Spinal cord (tissue), 10 donors: ENCODE measurements around the gene COL3A1. TPM values are rescaled to one million over a fixed set of nuclear protein-coding genes. Genes with fewer than 3 reads are reported as not detected.

Source experiments
- DNase-seq, 6 donors: peaks; one replicate each; pipeline versions ENCODE4 v3.0.0 to v3.0.0-alpha.2; 2013 to 2015; ENCODE audit warnings: low spot score in 6 of 6, low read depth in 4 of 6
- H3K27ac ChIP-seq: one replicate; pipeline ENCODE4 v1.5.1; 2013; ENCODE audit warnings: low read depth, low read length, control low read depth
- H3K27me3 ChIP-seq: one replicate; pipeline ENCODE4 v1.6.1; 2013; ENCODE audit warnings: low read length; ENCODE audit not compliant: control insufficient read depth, insufficient read depth
- H3K36me3 ChIP-seq: one replicate; pipeline ENCODE4 v1.6.1; 2013; ENCODE audit warnings: low read length; ENCODE audit not compliant: control insufficient read depth, insufficient read depth
- H3K4me1 ChIP-seq: one replicate; pipeline ENCODE4 v1.6.1; 2013; ENCODE audit warnings: low read length; ENCODE audit not compliant: control insufficient read depth, insufficient read depth
- H3K4me3 ChIP-seq: one replicate; pipeline ENCODE4 v1.5.1; 2013; ENCODE audit warnings: low read depth, low read length, control low read depth
- H3K9me3 ChIP-seq: one replicate; pipeline ENCODE4 v1.6.1; 2013; ENCODE audit warnings: low read length; ENCODE audit not compliant: control insufficient read depth, insufficient read depth
- WGBS: methylation state at CpG from one replicate; pipeline ENCODE4 v1.1.5; 2013; ENCODE audit warnings: missing lambda C conversion rate; ENCODE audit not compliant: insufficient coverage; 5-methylcytosine and 5-hydroxymethylcytosine counted together
- polyA plus RNA-seq, 2 donors: library from polyadenylated mRNA; unstranded; fragments of 120-200 nt; gene quantifications; one replicate each; pipeline ENCODE4 v1.2.1, GENCODE V29; 2013; ENCODE audit not compliant: insufficient read length in 2 of 2
- total RNA-seq, 2 donors: library from RNA; depleted of rRNA in 1 of 2; stranded (reverse); fragments of 120-200 nt in 1 of 2; fragments of >200 nt in 1 of 2; gene quantifications; one replicate each; pipeline versions ENCODE4 v1.2.3 to v1.2.4, GENCODE V29; 2013 to 2014
- donor health status: healthy.

The COL3A1 gene
- total and polyA plus RNA-seq, 4 donors = 391 to 3,051 (median 1,879) TPM

- H3K27ac ChIP-seq = peak overlapping the region; percentile 42
Observed at GRCh38 chr2:188984065-188984491, 9.9 kb downstream of the COL3A1 start.

DNA sequence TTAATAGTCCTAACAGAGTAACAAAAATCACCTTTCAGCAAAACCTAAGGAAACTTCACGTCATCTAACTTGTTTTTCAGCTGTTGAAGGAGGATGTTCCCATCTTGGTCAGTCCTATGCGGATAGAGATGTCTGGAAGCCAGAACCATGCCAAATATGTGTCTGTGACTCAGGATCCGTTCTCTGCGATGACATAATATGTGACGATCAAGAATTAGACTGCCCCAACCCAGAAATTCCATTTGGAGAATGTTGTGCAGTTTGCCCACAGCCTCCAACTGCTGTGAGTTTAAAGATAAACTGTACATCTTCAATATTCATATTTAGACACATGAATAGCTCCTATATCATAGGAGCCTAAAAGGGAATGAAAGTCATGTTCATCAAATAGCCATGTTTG lies 10.5 kb downstream of the COL3A1 start:
- H3K36me3 ChIP-seq = no peaks in the 10 kb centered on the region
- no peaks in the 10 kb centered on the region for H3K9me3 ChIP-seq
- no peaks in the 10 kb centered on the region for H3K4me1 ChIP-seq
- WGBS = 80% methylated on average over 1 of the region's 5 CpGs
- no peak for DNase-seq
- no peaks in the 10 kb centered on the region for H3K27me3 ChIP-seq
- H3K27ac ChIP-seq = peak overlapping the region; percentile 42
- H3K4me3 ChIP-seq = no peak overlapping the region

More at GRCh38 chr2:188984065-188984491, 9.9 kb downstream of the COL3A1 start:
- H3K27me3 ChIP-seq = no peaks in the 10 kb centered on the region
- peak in 2 of 6 donors; percentile 12 to 44 for DNase-seq
- no peaks in the 10 kb centered on the region for H3K4me1 ChIP-seq
- no peaks in the 10 kb centered on the region for H3K36me3 ChIP-seq
- peak overlapping the region; percentile 12 for H3K4me3 ChIP-seq
- no peaks in the 10 kb centered on the region for H3K9me3 ChIP-seq

DNA sequence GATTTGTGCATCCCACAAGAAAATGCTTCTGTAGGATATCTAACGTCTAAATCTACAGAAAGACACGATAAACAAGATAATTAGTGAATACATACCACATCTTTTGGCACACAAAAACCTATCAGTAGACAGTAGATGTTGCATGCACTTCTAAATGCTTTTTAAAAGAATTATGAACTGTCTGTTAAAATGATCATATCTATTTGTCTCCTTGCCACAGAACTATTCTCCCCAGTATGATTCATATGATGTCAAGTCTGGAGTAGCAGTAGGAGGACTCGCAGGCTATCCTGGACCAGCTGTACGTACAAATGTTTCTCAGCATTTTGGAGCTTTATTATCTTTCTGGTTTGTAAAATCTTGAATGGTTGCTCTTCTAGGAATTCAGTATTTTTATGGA lies 12.7 kb downstream of the COL3A1 start:
- Histone ChIP-seq H3K27ac (no peak overlapping the region), H3K4me3 (no peak overlapping the region)

DNA sequence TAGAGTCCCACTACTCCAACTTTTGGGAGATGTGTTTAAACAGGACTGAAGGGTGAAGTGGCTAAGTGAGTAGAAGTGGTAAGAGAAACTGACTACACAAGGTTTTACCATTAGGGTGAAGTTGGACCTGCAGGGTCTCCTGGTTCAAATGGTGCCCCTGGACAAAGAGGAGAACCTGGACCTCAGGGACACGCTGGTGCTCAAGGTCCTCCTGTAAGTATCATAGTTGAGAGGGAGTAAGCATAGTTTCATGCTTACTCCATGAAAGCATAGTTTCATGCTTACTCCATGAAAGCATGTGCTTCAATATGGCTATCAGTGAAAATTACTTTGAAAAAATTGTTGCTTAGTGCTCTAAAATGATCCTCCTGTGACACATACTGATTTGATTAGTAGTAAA lies 19.1 kb downstream of the COL3A1 start:
- 80% methylated on average over 1 of the region's 1 CpG for WGBS

More for the DNA sequence above, 12.7 kb downstream of the COL3A1 start:
- no CpG with 5 or more reads among the region's 4 CpGs for WGBS
- no peaks in the 10 kb centered on the region for H3K36me3 ChIP-seq
- H3K9me3 ChIP-seq = no peaks in the 10 kb centered on the region
- no peak for DNase-seq
- no peaks in the 10 kb centered on the region for H3K4me1 ChIP-seq
- H3K27me3 ChIP-seq = no peaks in the 10 kb centered on the region

GRCh38 chr2:188997263-188997662 lies 23.1 kb downstream of the COL3A1 start:
- no peak for DNase-seq
- Histone ChIP-seq H3K9me3 (no peaks in the 10 kb centered on the region), H3K36me3 (no peaks in the 10 kb centered on the region), H3K4me1 (no peaks in the 10 kb centered on the region), H3K27me3 (no peaks in the 10 kb centered on the region), H3K4me3 (no peak overlapping the region), H3K27ac (no peak overlapping the region)

More for the DNA sequence above, 19.1 kb downstream of the COL3A1 start:
- Histone ChIP-seq H3K36me3 (no peaks in the 10 kb centered on the region), H3K4me3 (no peak overlapping the region), H3K27me3 (no peaks in the 10 kb centered on the region), H3K9me3 (no peaks in the 10 kb centered on the region), H3K4me1 (no peaks in the 10 kb centered on the region), H3K27ac (no peak overlapping the region)
- DNase-seq = no peak

GRCh38 chr2:189000221-189000620 lies 26.0 kb downstream of the COL3A1 start:
- H3K9me3 ChIP-seq = no peaks in the 10 kb centered on the region
- no peaks in the 10 kb centered on the region for H3K4me1 ChIP-seq
- DNase-seq = no peak
- no peaks in the 10 kb centered on the region for H3K36me3 ChIP-seq
- no peak overlapping the region for H3K4me3 ChIP-seq
- no peaks in the 10 kb centered on the region for H3K27me3 ChIP-seq
- no peak overlapping the region for H3K27ac ChIP-seq

DNA sequence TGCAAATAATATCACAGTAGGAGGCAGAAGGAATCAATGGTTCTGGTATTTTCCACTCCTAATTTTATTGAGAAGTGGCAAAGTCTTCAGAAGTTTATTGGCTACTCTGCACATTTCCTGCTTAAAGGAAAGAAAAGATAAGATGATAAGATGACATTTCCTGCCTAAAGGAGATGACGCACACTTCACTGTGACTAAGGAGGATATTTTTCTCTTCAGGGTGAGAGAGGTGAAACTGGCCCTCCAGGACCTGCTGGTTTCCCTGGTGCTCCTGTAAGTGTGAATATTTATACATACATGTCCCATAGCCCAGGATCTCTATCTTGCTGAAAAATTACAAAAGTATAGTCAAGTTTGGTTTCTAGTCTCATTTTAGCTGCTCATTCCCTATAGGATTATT lies 27.9 kb downstream of the COL3A1 start:
- no peak overlapping the region for H3K4me3 ChIP-seq
- no peak for DNase-seq
- no peaks in the 10 kb centered on the region for H3K27me3 ChIP-seq
- H3K36me3 ChIP-seq = no peaks in the 10 kb centered on the region
- H3K27ac ChIP-seq = peak overlapping the region; percentile 18
- no peaks in the 10 kb centered on the region for H3K4me1 ChIP-seq
- H3K9me3 ChIP-seq = no peaks in the 10 kb centered on the region
- WGBS = no CpG with 5 or more reads among the region's 1 CpG

DNA sequence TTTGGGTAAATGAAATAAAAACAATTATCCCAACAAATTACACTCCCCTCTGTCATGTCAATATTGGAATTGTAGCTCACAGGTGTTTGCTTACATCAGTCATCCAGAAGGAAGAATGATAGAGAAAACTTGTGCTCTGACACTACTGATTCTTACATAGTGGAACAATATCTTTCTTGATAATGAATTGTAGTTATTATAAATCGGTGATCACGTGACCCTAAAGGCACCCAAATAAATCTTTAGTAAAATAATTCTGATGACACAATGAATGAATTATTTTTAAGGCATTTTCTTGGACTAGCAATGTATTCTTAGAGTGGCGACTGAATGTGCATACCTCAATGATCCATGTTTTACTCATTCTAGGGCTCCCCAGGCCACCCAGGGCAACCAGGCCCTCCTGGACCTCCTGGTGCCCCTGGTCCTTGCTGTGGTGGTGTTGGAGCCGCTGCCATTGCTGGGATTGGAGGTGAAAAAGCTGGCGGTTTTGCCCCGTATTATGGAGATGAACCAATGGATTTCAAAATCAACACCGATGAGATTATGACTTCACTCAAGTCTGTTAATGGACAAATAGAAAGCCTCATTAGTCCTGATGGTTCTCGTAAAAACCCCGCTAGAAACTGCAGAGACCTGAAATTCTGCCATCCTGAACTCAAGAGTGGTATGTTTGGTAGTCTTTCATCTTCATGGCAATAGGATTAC lies 34.5 kb downstream of the COL3A1 start:
- H3K4me3 ChIP-seq = no peak overlapping the region
- H3K27ac ChIP-seq = no peak overlapping the region
- no peaks in the 10 kb centered on the region for H3K9me3 ChIP-seq
- no peaks in the 10 kb centered on the region for H3K4me1 ChIP-seq
- no peaks in the 10 kb centered on the region for H3K27me3 ChIP-seq
- WGBS = 97% methylated on average over 4 of the region's 9 CpGs
- H3K36me3 ChIP-seq = no peaks in the 10 kb centered on the region
- DNase-seq = no peak

DNA sequence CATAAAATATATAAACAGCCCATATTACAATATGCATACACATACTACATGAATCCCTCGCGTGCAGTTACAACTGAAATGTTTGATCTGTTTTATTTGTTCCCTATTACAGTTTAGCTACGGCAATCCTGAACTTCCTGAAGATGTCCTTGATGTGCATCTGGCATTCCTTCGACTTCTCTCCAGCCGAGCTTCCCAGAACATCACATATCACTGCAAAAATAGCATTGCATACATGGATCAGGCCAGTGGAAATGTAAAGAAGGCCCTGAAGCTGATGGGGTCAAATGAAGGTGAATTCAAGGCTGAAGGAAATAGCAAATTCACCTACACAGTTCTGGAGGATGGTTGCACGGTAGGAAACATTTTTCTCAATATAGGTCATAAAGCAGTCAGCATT lies 36.4 kb downstream of the COL3A1 start:
- Histone ChIP-seq H3K9me3 (no peaks in the 10 kb centered on the region), H3K4me1 (no peaks in the 10 kb centered on the region), H3K27ac (no peak overlapping the region), H3K4me3 (no peak overlapping the region), H3K27me3 (no peaks in the 10 kb centered on the region), H3K36me3 (no peaks in the 10 kb centered on the region)
- no peak for DNase-seq
- WGBS = 87% methylated on average over 3 of the region's 6 CpGs

DNA sequence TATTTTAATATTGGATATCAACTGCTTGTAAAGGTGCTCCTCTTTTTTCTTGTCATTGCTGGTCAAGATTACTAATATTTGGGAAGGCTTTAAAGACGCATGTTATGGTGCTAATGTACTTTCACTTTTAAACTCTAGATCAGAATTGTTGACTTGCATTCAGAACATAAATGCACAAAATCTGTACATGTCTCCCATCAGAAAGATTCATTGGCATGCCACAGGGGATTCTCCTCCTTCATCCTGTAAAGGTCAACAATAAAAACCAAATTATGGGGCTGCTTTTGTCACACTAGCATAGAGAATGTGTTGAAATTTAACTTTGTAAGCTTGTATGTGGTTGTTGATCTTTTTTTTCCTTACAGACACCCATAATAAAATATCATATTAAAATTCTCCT lies 38.2 kb downstream of the COL3A1 start:
- DNase-seq = no peak
- Histone ChIP-seq H3K36me3 (no peaks in the 10 kb centered on the region), H3K27ac (no peak overlapping the region), H3K27me3 (no peaks in the 10 kb centered on the region), H3K4me3 (no peak overlapping the region), H3K9me3 (no peaks in the 10 kb centered on the region), H3K4me1 (no peaks in the 10 kb centered on the region)
- no CpG with 5 or more reads among the region's 1 CpG for WGBS
